ENCODE measurements around the gene ANKRD34A. TPM values are rescaled to one million over a fixed set of nuclear protein-coding genes. Genes with fewer than 3 reads are reported as not detected.

Gene ANKRD34A
- total and polyA plus RNA-seq, 2 of the 4 experiments (the other 2 are of a cell fraction): 0.90 to 1.9 TPM

GRCh38 chr1:145995964-145996432, 31.6 kb upstream of the ANKRD34A start (continued):
- no peak for TF ChIP-seq ELK1 (IDR thresholded peaks at IDR 0.05; ENCODE audit: borderline replicate concordance, low read depth, low read length)
- no peak for TF ChIP-seq USF2 (IDR thresholded peaks at IDR 0.05; ENCODE audit: low read depth, low read length)
- no peak for TF ChIP-seq MAFK (IDR thresholded peaks at IDR 0.05; ENCODE audit: low read depth, low read length)

All from IMR-90 (cell line).